HG02970 (cell line): ENCODE data around the gene FOCAD.
A peak's percentile ranks its signal among the peaks of the same experiment; 100 is the strongest.
"Not testable (repeated sequence)": the region's sequence is repeated elsewhere in the genome, so short reads cannot be mapped to it uniquely, and the experiment has no call there.

Source experiments
- ATAC-seq: cut with Tn5 transposase; IDR thresholded peaks from one replicate; pipeline ENCODE4 v1.9.1; 2021; ENCODE audit warnings: mild to moderate bottlenecking, moderate library complexity, moderate number of reproducible peaks; ENCODE audit not compliant: unreplicated experiment, low FRiP score

The FOCAD gene, protein sequence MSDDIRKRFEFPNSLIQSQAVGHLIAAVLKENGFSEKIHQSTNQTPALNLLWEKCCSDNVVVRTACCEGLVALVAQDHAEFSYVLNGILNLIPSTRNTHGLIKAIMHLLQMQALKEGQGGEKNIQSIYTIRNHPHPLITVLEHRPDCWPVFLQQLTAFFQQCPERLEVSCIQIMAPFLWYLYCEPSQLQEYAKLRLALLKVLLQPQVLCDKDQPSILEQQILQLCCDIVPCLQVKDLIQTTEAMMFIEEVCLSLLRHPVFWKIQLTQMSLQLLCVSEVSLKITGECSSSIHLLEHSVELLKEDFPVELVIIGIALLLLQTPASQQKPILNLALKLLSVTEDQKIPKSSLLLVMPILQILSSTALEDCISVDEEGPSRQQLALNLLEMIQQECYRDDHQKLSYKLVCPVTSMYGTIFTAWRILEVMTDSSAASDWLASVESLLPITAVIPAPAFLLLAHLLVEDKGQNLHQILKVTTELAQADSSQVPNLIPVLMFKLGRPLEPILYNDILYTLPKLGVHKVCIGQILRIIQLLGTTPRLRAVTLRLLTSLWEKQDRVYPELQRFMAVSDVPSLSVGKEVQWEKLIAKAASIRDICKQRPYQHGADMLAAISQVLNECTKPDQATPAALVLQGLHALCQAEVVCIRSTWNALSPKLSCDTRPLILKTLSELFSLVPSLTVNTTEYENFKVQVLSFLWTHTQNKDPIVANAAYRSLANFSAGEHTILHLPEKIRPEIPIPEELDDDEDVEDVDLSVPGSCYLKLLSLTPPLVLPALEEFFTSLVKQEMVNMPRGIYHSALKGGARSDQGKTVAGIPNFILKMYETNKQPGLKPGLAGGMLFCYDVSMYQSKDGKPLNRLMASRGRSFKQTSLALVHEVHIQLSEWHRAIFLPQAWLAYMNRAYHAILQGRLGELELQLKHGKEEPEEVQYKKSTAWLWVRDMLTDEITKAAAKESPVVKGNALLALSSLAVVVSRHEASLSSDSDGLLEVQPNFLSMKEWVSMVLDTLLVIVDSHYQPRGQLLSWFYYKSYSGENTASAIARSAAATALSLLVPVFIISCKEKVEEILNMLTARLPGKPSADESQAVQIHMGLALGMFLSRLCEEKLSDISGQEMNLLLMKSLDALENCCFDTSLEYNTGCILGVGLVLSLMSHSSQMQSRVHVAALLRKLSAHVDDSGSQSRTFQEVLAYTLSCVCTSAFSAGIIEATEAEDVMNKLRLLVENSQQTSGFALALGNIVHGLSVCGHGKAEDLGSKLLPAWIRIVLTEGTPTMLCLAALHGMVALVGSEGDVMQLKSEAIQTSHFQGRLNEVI (N-terminal part only)

DNA sequence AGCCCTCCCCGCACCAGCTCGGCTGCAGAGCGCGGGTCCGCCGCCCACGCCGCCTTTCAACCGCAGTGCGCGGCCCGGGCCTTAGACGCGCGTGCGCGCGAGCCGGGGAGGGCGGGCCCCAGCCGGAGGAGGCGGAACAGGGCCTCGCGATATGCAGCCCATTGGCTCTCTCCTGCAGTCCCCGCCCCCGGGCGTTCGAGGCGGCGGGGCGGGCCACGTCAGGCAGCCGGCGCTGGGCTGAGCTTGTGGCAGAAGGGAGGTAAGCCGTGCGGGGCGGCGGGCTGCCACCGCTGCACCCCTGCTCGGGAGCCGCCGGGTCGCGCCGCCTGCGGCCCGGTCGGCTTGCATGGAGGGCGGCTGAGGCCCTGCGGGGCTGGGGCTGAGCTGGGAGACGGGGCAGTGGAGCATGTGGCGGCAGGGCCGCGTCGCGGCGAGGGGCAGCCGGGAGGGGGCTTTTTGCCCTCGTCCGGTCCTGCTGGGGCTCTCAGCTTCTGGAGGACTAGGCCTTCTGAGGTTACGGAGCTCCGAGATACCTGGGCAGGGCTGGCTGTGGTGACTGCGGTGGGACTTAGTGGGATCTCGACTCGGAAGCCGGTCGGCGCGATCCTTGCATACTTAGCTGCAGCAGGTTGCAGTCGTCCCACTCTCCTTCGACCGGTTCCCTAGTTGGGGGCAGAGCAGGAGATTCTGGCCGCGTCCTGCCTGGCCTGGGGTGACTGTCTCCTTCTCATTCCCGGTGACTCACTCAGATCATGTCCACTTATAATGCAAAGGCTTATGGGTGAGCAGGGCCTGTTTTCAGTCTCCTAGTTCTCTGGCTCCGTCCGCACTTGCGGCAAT, at the start of gene FOCAD:
TSS of gene FOCAD (plus strand) at position 225 of the 840 bp plus-strand sequence. CDS start 31,095 bp downstream, outside the sequence.
- ATAC-seq, result peak; percentile 99

DNA sequence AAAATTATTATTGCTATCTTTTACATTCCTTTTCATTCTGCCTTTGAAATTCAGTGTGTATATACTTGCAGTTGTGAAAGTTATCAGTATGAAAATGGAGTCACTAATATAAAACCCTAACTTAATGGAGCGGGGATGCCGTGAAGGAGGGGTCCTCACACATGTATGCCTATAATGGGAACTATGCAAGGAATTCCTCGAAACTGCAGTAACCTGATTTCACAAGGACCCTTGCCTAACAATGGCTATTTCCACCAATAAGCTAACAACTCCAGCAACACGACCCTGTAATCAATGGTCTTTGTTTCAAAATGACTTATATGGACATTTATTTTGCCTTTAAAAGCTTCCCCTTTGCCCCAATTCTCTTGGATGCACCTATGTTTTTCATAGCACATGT, 49.2 kb upstream of the FOCAD start:
- ATAC-seq, result no peak

DNA sequence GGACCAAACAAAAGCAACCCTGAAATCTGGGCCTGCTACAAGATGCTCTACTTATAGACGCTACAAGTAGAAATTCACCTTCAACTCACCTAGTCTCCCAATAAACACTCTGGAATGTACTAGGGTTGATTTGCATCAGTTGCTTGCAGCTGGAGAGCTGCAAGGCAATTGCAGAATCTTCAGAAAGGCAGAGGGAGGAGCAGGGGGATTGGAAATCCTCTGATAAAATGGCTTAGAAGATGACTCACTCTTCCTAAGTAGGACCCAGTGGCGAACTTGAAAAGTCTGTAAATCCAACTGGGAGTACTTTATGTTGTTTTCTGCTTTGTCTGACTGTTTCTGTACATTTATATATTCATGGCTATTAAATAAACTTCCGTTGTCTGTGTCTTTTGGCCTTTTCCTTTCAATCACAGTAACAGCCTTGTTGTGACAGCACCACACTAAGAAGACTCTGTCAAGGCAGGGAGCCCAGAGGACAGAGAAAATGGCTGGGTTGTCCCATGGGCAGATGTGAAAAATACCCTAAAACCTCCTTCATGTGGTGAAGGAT, 47.1 kb upstream of the FOCAD start:
- no peak for ATAC-seq

DNA sequence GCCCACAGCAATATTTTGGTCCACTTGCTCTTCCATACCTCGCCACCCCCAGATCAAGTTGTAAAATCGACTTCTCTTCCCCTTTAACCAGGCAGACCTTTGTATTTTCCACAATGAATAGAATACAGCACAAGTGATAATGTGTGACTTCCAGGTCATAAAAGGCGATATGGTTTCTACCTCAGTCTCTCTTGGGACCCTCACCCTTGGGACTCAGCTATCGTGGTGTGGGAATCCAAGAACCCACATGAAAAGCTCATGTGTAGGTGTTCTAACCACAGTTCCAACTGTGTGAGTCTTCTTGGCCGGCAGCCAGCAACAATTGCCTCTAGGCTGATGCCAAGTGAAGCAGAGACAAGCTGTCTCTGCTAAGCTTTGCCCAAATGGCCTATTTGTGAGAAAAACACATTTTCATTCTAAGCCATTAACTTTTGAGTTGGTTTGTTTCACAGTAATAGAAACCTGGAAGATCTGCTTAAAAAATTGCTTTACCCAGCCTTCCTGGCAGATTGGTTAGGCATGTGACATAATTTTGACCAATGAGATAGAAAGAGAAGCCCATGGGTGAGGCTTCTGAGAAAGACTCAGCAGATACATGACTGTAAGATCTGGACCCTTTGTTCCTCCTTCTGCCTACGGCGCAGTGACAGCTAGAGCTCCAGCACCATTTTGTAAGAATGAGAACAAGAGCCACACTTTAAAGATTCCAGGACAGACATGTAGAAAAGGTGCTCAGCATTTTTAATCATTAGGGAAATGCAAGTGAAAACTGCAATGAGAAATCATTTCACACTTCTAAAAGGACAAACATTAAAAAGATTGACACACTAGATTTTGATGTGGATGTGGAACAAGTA, 43.5 kb upstream of the FOCAD start:
- ATAC-seq, result peak; percentile 56

DNA sequence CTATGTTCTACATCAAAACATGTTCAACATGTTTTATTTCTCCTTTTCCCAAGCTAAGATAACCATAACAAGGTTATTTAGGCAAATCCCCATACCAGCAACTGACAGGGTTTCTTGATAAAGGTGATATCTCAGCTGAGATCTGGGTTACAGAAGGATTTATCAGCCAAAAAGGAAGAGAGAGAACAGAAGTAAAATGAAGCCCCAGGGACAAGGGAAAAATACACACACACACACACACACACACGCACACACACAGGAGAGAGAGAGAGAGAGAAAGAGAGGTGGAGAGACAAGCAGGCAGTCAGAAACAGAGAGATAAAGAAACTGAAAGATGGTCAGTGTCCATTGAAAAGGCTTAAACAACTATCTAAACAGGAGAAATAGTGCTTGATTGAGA, 42.0 kb upstream of the FOCAD start:
- ATAC-seq, result no peak

DNA sequence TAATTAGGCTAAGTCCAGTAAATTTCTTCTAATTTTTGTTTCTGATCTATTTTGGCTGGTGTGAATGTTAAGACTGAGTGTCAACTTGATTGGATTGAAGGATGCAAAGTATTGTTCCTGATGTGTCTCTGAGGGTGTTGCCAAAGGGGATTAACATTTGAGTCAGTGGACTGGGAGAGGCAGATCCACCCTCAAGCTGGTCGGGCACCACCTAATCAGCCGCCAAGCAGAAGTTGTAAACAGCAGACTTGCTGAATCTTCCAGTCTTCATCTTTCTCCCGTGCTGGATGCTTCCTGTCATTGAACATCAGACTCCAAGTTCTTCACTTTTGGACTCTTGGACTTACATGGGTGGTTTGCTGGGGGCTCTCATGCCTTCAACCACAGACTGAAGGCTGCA, 40.4 kb upstream of the FOCAD start:
- no peak for ATAC-seq

DNA sequence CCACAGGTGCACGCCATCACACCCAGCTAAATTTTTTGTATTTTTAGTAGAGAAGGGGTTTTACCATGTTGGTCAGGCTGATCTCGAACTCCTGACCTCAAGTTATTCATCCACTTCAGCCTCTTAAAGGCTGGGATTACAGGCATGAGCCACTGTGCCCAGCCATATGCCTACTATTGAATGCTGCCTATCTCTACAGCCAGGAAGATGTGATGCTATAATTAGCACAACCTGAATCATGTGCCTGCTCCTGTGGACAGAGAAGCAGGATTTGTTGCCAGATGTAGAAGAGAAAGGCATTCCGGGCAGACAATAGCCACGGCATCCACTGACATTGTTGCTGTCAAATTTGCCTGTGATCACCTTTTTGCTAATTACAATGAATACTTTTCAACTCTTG, 37.4 kb upstream of the FOCAD start:
- ATAC-seq, result no peak

DNA sequence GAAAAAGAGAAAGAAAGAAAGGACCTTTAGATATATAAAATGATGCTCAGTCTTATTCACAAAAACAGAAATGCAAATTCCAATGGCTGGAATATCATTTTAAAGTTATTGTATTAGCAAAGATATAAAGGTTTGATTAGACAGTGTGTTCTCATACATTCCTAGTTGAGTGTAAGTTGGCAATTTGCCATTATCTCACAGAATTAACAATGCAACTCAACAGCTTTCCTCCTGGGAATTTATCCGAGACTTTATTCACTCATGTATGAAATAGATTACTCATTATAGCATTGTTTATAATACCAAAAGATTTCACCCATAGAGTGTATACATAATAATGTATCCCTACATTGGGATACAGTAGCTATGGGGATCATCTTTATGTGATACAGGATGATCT, 34.7 kb upstream of the FOCAD start:
- ATAC-seq, result no peak

DNA sequence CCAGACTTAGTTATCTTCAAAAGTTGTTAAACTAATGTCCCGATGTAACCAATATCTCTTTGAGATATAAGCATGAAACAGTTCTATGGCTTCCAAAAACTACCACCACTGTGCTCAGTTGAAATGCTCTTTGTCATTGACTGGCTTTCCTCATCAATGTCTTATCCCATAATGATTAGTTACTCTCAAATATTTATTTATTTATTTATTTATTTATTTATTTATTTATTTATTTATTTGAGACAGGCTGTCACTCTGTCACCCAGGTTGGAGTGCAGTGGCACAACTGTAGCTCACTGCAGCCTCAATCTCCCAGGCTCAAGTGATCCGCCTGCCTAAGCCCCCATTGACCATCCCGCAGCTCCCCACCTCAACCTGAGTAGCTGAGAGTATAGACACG, 33.7 kb upstream of the FOCAD start:
- ATAC-seq, result no peak

DNA sequence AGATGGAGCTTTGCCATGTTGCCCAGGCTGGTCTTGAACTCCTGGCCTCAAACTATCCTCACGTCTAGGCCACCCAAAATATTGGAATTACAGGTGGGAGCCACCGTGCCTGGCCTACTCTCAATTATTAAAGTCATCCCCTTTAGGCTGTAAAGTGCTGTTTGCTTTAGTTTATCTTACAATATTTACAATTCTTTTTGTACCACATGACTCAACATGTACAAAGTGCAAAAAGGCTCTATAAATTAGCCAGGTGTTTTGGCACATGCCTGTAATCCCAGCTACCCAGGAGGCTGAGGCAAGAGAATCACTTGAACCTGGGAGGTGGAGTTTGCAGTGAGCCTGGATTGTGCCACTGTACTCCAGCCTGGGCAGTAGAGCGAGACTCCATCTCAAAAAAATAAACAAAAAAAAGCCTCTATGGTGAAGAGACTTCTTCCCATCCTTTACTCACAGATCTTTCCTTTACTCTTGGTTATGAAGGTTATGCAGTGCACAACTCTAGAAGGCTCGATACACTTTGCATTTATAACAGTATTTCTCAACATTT, 33.2 kb upstream of the FOCAD start:
- ATAC-seq, result no peak

DNA sequence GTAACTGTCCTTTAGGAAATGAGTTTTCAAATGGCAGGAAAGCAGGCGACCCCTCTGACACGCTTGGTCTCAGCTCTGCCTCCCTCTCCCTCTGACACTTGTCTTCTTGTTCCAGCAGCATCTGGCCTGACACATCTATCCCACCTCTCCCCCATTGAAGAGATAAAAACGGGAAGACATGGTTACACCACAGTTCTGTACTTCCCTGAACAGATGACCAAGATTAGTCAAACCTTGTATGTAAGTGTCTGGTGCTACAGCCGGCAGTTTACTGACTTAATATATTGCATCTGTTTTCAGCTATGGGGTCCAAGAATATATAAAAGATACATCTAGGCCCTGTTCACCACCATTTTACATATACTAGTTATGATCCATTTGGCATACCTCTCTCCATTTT, 32.1 kb upstream of the FOCAD start:
- no peak for ATAC-seq

DNA sequence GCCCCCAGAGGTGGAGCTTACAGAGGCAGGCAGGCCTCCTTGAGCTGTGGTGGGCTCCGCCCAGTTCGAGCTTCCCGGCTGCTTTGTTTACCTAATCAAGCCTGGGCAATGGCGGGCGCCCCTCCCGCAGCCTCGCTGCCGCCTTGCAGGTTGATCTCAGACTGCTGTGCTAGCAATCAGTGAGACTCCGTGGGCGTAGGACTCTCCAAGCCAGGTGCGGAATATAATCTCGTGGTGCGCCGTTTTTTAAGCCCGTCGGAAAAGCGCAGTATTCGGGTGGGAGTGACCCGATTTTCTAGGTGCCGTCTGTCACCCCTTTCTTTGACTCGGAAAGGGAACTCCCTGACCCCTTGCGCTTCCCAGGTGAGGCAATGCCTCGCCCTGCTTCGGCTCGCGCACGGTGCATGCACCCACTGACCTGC, 25.8 kb upstream of the FOCAD start:
- ATAC-seq, result not testable (repeated sequence)

DNA sequence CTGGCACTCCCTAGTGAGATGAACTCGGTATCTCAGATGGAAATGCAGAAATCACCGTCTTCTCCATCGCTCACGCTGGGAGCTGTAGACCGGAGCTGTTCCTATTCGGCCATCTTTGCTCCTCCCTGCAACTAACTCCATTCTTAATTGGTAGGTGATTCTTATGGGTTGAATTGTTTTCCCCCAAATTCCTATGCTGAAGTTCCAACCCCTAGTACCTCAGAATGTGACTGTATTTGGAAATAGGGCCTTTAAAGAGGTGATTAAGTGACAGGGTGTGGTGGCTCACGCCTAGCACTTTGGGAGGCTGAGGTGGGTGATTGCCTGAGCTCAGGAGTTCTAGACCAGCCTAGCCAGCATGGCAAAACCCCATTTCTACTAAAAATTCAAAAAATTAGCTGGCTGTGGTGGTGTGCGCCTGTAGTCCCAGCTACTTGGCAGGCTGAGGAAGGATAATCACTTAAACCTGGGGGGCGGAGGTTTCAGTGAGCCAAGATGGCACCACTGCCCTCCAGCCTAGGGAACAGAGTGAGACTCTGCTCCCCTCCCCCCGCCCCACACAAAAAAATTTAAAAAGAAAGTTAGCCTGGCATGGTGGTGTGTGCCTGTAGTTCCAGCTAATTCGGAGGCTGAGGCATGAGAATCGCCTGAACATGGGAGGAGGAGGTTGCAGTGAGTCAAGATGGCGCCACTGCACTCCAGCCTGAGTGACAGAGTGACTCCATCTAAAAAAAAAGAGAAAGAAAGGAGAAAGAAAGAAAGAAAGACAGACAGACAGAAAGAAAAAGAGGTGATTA, 25.2 kb upstream of the FOCAD start:
- no peak for ATAC-seq

DNA sequence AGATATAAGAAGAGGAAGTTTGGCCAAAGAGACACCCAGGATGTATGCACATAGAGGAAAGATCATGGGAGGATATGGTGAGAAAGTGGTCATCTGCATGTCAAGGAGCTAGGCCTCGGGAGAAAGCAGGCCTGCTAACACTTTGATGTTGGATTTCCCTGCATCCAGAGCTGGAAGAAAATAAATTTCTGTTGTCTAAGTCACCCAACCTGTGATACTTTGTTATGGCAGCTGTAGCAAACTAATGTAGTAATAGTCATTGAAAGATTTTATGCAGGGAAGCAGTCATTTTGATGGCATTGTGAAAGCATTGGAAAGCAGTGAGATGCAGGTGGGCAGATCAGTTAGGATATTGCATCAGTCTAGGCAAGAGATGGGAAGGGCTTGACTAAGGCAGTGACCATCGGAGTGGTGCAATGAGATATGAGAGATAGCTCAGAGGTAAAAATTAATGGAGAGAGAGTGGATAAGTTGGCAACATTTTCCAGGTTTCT, 24.5 kb upstream of the FOCAD start:
- ATAC-seq, result no peak

DNA sequence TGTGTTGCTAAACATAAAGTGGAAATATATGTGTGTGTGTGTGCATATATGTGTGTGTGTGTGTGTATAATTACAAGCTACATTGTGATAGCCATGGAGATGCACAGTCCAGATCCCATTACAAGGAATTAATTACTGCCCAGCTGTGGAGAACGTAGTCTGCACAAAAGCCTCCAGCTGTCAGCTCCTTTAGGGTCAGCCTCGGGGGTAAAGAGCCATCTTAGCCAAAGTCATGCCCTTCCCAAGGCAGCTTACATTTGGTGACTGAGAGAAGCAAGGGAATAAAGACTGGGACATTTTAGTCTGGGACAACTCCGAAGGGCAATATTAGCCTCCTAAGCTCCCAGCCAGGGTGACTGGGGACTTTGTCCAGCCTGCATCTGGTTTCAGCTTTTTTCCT, 21.9 kb upstream of the FOCAD start:
- no peak for ATAC-seq

DNA sequence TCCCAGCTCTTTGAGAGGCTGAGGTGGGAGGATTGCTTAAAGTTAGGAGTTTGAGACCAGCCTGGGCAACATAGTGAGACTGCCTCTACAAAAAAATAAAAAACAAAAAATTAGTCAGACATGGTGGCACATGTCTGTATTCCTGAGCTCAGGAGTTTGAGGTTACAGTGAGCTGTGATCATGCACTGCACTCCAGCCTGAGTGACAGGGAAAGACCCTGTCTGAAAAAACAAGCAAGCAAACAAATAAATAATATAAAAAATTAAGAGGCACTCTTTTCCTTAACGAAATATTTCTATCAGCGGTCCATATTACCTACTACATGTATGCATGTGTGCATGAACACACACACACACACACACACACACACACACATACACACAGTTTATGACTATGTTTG, 20.9 kb upstream of the FOCAD start:
- no peak for ATAC-seq

DNA sequence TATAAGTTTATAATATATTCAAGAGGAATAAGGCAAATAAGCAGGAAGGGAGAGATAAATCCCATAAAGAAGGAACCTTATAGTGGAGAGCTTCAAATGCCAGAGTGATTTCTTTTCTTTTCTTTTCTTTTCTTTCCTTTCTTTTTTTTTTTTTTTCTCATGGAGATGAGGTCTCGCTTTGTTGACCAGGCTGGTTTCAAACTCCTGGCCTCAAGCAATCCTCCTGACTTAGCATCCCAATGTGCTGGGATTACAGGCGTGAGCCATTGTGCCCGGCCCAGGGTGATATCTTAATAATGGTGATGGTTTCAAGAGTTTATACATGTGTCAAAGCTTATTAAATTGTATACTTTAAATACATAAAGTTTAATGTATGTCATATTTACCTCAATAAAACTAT, 19.6 kb upstream of the FOCAD start:
- no peak for ATAC-seq
